COLO668 (cell line): ENCODE results near the gene HSPB3.
"Not testable (repeated sequence)": the region's sequence is repeated elsewhere in the genome, so short reads cannot be mapped to it uniquely, and the experiment has no call there.

ENCODE experiments used
- DNase-seq: peaks from one replicate; lab custom pipeline; 2025; ENCODE audit not compliant: unreplicated experiment; lab: John Stamatoyannopoulos, UW

The HSPB3 gene

GRCh38 chr5:54454602-54455001, 897 bp upstream of the HSPB3 start:
- no peak for DNase-seq

GRCh38 chr5:54457094-54457862, 1.8 kb downstream of the HSPB3 start:
- no peak for DNase-seq

- DNase-seq, result no peak
Observed at GRCh38 chr5:54458221-54458620, 2.7 kb downstream of the HSPB3 start.

GRCh38 chr5:54460181-54460919, 4.9 kb downstream of the HSPB3 start:
- DNase-seq, result no peak

GRCh38 chr5:54462281-54462680, 6.8 kb downstream of the HSPB3 start:
- DNase-seq, result no peak

GRCh38 chr5:54463713-54464112, 8.2 kb downstream of the HSPB3 start:
- DNase-seq, result no peak

- DNase-seq, result no peak
Observed at GRCh38 chr5:54469622-54470021, 14.1 kb downstream of the HSPB3 start.

GRCh38 chr5:54470128-54470527, 14.6 kb downstream of the HSPB3 start:
- DNase-seq, result no peak

- DNase-seq, result no peak
Observed at GRCh38 chr5:54470677-54471076, 15.2 kb downstream of the HSPB3 start.

- DNase-seq, result no peak
Observed at GRCh38 chr5:54471398-54471797, 15.9 kb downstream of the HSPB3 start.

GRCh38 chr5:54476682-54477081, 21.2 kb downstream of the HSPB3 start:
- no peak for DNase-seq

GRCh38 chr5:54477941-54478478, 22.5 kb downstream of the HSPB3 start:
- DNase-seq, result no peak

- no peak for DNase-seq
Observed at GRCh38 chr5:54480296-54480695, 24.8 kb downstream of the HSPB3 start.

- DNase-seq, result no peak
Observed at GRCh38 chr5:54484219-54484894, 28.9 kb downstream of the HSPB3 start.

- not testable (repeated sequence) for DNase-seq
Observed at GRCh38 chr5:54485659-54486058, 30.2 kb downstream of the HSPB3 start.

- not testable (repeated sequence) for DNase-seq
Observed at GRCh38 chr5:54489648-54489979, 34.1 kb downstream of the HSPB3 start.

- no peak for DNase-seq
Observed at GRCh38 chr5:54491326-54491725, 35.8 kb downstream of the HSPB3 start.

- no peak for DNase-seq
Observed at GRCh38 chr5:54492178-54492577, 36.7 kb downstream of the HSPB3 start.

GRCh38 chr5:54495027-54495426, 39.5 kb downstream of the HSPB3 start:
- no peak for DNase-seq
